ENCODE measurements around the gene AFF3. TPM values are rescaled to one million over a fixed set of nuclear protein-coding genes. Genes with fewer than 3 reads are reported as not detected.

AFF3 gene
- total and polyA plus RNA-seq, 2 of the 4 experiments (the other 2 are of a cell fraction), result 12.9 to 14.3 TPM

- Histone ChIP-seq H3K56ac (ENCODE audit: extremely low read depth, insufficient read depth, low read length) (no peak overlapping the region), H3K4me2 (ENCODE audit: low read depth, low read length) (no peak overlapping the region), H2BK15ac (ENCODE audit: low read depth, low read length) (no peak overlapping the region), H3K4ac (ENCODE audit: low read depth, low read length) (0 out of 2 replicates have a peak overlapping the region, but pooled peaks have one; percentile 4), H2BK120ac (ENCODE audit: low read depth, low read length) (no peak overlapping the region), H2AK5ac (ENCODE audit: low read depth, low read length) (no peak overlapping the region), H4K8ac (ENCODE audit: low read depth in 2 of 2, low read length in 2 of 2) (no peak overlapping the region), H4K5ac (ENCODE audit: low read depth, low read length) (no peak overlapping the region), H3K9ac (ENCODE audit: low read depth, low read length) (no peak overlapping the region), H3K23ac (ENCODE audit: low read depth, low read length) (no peak overlapping the region), H3K9me3 (ENCODE audit: control insufficient read depth, insufficient read depth, low read length) (no peaks in the 10 kb centered on the region), H2AK9ac (replicated peaks; ENCODE audit: low read depth, low read length, poor library complexity) (no peak overlapping the region), H4K91ac (ENCODE audit: insufficient read depth, low read depth, low read length) (no peak overlapping the region), H4K20me1 (ENCODE audit: insufficient read depth, low read length) (no peaks in the 10 kb centered on the region), H2AFZ (replicated peaks; ENCODE audit: low read length, poor library complexity) (no peak overlapping the region), H2BK20ac (ENCODE audit: low read depth, low read length) (no peak overlapping the region), H3K36me3 (ENCODE audit: control insufficient read depth, insufficient read depth, low read length) (peaks cover 11% of the 10 kb centered on the region), H2BK5ac (ENCODE audit: low read depth, low read length, poor library complexity, severe bottlenecking) (no peak overlapping the region), H3K18ac (ENCODE audit: low read depth, low read length) (no peak overlapping the region), H3K27me3 (ENCODE audit: control insufficient read depth, insufficient read depth, low read length) (no peaks in the 10 kb centered on the region), H3K14ac (replicated peaks; ENCODE audit: low read depth, low read length) (no peak overlapping the region), H3K4me1 (ENCODE audit: control insufficient read depth, insufficient read depth, low read length) (no peaks in the 10 kb centered on the region), H3K4me3 (ENCODE audit: insufficient read depth, low read depth, low read length) (no peak overlapping the region), H3K9me1 (ENCODE audit: insufficient read depth, low read length) (0 out of 2 replicates have a peak, but pooled peaks cover 8% of the 10 kb centered on the region), H3K79me1 (ENCODE audit: low read depth in 1 of 2, low read length in 2 of 2) (peaks cover 28 to 57% of the 10 kb centered on the region in 2 experiments), H3K27ac (ENCODE audit: insufficient read depth, low read length) (no peak overlapping the region)
- in situ Hi-C loops (cut with MboI; ENCODE audit: low sequenced_read_pairs), result no loop called here
- no CpG with 5 or more reads among the region's 1 CpG for WGBS, 2 experiments (ENCODE audit: extremely low coverage in 2 of 2, insufficient read length in 1 of 2)
- dilution Hi-C loops (cut with HindIII; ENCODE audit: low sequenced_read_pairs, unreplicated experiment), result no loop called here
- TF ChIP-seq RAD21 (IDR thresholded peaks at IDR 0.05; ENCODE audit: low read length) (no peak), MAFK (IDR thresholded peaks at IDR 0.05; ENCODE audit: low read depth, low read length) (no peak), NFE2L2 (IDR thresholded peaks at IDR 0.05; ENCODE audit: low read depth, low read length) (no peak), SMC3 (IDR thresholded peaks at IDR 0.05; ENCODE audit: low read depth, low read length) (no peak), CEBPB (IDR thresholded peaks at IDR 0.05; ENCODE audit: low read depth, low read length) (no peak), USF2 (IDR thresholded peaks at IDR 0.05; ENCODE audit: low read depth, low read length) (no peak)
- DNase-seq, result no peak
- ATAC-seq (ENCODE audit: low read depth), result no peak
- intact Hi-C loops (cut with micrococcal nuclease), result no loop called here
- CTCF ChIA-PET, result no interaction called here
- POLR2A ChIA-PET (ENCODE audit: unreplicated experiment), result no interaction called here
- BruUV-seq (replicated peaks), result no TSS peak
Observed at GRCh38 chr2:100040906-100041305, 101.5 kb downstream of the AFF3 start.

Data from IMR-90 (cell line).